NCI-H774 (cell line): Measurements from ENCODE around the gene ZC3H6.

Source experiments
- DNase-seq: peaks from one replicate; lab custom pipeline; 2025; lab: John Stamatoyannopoulos, UW

Gene ZC3H6, protein sequence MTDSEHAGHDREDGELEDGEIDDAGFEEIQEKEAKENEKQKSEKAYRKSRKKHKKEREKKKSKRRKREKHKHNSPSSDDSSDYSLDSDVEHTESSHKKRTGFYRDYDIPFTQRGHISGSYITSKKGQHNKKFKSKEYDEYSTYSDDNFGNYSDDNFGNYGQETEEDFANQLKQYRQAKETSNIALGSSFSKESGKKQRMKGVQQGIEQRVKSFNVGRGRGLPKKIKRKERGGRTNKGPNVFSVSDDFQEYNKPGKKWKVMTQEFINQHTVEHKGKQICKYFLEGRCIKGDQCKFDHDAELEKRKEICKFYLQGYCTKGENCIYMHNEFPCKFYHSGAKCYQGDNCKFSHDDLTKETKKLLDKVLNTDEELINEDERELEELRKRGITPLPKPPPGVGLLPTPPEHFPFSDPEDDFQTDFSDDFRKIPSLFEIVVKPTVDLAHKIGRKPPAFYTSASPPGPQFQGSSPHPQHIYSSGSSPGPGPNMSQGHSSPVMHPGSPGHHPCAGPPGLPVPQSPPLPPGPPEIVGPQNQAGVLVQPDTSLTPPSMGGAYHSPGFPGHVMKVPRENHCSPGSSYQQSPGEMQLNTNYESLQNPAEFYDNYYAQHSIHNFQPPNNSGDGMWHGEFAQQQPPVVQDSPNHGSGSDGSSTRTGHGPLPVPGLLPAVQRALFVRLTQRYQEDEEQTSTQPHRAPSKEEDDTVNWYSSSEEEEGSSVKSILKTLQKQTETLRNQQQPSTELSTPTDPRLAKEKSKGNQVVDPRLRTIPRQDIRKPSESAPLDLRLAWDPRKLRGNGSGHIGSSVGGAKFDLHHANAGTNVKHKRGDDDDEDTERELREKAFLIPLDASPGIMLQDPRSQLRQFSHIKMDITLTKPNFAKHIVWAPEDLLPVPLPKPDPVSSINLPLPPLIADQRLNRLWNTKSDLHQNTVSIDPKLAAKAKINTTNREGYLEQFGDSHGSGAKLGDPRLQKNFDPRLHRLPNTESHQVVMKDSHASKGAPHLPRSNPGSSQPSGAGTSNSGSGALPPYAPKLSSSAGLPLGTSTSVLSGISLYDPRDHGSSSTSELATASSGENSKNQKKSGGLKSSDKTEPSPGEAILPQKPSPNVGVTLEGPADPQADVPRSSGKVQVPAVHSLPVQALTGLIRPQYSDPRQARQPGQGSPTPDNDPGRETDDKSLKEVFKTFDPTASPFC

DNA sequence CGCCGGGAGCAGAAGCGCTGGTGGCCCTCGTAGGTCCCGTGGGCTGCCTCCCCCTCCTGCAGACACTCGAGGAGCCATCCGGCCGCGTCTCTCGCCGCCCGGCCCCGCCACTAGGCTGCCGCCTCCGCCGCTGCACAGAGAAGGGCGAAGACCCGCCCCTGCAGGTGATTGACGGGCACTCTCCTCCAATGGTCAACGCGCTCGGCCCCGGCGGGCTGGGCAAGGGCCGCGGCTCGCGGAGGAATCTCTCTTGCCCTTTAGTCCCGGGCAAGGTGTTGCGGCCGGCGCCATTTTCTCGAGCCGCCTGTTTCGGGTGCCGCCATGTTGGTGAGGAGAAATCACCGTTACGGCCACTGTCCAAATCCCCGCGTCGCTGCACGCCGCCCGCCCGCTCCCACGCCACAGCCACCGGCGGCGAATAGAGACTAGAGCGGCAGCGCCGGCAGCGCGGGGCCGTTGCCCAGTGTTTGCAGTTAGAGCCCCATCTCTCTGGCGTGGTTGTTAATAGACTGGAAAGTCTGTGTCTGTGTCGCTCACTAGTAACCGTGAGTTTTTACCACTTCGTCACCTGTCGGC lies at the start of gene ZC3H6:
Gene ZC3H6 (plus strand): TSS at position 287 of the 576 bp plus-strand sequence. CDS start 398 bp downstream, outside the sequence.
- DNase-seq = peak; percentile 97

- DNase-seq = no peak
These were observed 46.0 kb upstream of the ZC3H6 start for GRCh38 chr2:112229348-112229747.

- DNase-seq = no peak
These were observed 45.0 kb upstream of the ZC3H6 start for GRCh38 chr2:112230371-112230770.

DNA sequence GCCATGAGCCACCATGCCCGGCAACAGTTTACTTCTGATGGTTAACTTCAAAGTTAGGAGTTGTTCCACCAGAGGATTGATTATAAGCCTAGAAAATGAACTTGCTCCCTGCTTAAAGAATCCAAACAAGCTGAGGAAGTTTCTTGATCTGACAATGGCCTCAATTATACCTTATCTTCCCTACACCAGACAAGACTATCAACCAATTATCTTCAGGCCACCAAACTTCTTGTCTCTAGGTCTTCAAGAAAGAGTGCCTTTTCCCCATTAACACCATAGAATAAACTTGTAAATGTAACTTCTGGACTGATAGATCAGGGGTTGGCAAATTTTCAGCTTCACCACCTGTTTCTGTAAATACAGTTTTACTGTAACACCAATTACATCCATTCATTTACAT lies 35.5 kb upstream of the ZC3H6 start:
- DNase-seq = no peak

GRCh38 chr2:112242384-112242783 lies 33.0 kb upstream of the ZC3H6 start:
- no peak for DNase-seq

GRCh38 chr2:112243233-112243632 lies 32.2 kb upstream of the ZC3H6 start:
- DNase-seq = no peak

DNA sequence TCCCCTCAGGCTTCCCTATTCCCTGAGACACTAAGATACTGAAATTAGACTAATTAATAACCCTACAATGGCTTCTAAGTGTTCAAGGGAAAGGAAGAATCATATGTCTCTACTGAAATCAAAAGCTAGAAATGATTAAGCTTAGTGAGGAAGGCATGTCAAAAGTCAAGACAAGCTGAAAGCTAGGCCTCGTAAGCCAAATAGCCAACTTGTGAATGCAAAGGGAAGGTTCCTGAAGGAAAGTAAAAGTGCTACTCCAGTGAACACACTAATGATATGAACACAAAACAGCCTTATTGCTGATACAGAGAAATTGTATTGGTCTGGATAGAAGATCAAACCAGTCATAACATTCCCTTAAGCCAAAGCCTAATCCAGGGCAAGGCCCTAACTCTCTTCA lies 30.5 kb upstream of the ZC3H6 start:
- no peak for DNase-seq

GRCh38 chr2:112251271-112251670 lies 24.1 kb upstream of the ZC3H6 start:
- DNase-seq = no peak

- no peak for DNase-seq
These were observed 22.1 kb upstream of the ZC3H6 start for GRCh38 chr2:112253261-112253815.

- peak; percentile 91 for DNase-seq
These were observed 20.7 kb upstream of the ZC3H6 start, which contains the start of gene ZC3H8 for GRCh38 chr2:112254466-112255240. ZC3H8 (minus strand) TSS chr2:112255042; CDS start chr2:112254981, 61 bp downstream.

DNA sequence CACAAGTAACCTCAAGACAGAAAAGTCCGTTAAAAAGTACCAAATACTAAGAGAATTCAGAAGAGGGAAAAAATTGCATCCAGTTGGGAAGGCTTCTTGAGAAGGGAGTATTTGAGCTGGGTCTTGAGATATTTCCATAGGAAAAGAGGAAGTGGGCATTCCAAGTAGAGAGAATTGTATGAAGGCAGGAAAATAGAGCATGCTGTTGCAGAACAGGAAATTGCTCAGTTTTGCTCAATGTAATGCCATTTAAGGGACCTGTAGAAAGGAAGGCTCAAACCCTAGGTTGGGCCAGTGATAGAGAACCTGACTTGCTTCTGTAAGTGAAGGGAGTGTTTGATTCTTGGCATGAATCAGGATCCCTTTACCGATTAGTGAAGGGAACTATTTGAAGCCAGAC lies 19.5 kb upstream of the ZC3H6 start:
- DNase-seq = no peak

- DNase-seq = no peak
These were observed 18.7 kb upstream of the ZC3H6 start for GRCh38 chr2:112256654-112257053.

DNA sequence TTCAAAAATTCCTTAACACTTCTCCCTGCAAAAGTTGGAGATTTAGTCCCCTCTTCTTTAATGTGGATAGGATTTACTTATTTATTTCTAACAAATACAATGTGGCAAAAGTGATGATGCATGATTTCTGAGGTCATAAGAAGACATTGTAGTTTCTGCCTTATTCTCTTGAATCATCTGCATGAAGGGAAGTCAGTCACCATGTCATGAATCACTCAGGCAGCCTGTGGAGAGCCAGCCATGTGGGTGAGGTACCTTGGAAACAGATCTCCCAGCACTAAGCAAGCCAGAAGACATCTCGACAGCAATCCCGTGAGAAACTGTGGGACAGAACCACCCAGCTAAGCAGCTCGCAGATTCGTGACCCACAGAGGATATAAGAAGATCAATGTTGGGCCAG lies 17.8 kb upstream of the ZC3H6 start:
- no peak for DNase-seq

- peak; percentile 49 for DNase-seq
These were observed 15.7 kb upstream of the ZC3H6 start for GRCh38 chr2:112259509-112260294.

DNA sequence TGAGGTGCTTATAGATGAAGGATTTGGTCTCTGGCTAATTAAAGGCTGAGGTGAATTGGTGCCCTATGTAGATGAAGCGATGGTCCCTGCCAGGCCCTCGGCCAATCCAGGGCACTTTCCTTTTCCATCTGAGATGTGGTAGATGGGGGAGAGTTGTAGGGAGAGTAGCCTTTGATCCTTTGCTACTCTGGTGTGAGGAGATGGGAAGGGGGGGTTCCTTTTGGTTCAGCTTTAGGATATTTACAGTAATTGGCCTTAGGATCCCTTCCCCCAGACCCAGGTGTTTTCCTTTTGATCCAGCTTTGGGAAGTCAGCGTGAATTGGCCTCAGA lies 15.1 kb upstream of the ZC3H6 start:
- no peak for DNase-seq

DNA sequence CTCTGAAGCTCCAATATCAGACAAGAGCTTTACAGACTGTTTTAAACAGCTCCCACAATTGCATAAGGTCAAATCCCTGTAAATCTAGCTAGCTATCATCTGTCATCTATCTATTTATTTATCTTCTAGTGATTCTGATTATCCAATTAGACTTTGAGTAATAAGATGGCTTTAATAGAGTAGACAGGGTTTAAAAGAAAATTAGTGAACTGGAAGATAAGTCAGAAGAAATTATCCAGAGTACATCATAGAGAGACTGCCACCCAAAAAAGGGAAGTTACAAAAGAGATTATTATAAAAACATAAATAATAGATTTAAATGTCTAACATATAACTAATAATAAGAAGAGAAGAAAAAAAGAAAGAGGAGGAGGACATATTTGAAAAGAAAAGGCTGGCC lies 12.5 kb upstream of the ZC3H6 start:
- DNase-seq = no peak

DNA sequence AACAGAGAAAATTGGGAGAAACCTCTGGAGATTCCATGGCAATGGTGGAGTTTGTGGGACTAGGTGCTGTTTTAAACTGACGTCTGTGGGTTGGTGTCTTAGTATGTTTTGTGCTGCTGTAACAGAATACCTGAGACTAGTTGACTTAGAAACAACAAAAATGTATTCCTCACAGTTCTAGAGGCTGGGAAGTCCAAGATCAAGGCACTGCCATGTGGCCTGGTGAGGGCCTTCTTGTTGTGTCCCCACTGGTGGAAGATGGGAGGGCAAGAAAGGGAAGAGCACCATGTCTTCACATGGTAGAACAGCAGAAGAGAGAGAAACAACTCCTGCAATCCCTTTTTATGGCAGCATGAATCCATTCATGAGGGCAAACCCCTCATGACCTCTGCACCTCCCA lies 6.8 kb upstream of the ZC3H6 start:
- no peak for DNase-seq

DNA sequence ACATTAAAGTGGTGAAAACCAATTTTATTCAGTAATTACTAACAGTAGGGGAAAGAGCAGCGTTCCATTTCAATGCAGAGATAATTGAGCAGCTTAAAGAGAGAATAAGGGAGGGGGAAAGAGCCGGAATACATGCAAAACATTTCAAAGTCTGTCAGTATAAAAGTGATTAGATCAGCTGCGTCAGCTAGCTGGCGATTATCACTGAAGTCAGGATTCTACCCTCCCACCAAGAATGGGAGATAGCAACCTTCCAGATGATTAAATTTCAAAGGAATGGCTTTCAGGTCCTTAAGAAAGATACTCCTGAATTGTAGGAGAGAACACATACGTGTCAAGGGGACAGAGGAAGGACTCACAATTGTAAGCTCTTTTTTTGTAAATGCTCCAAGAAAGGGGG lies 2.7 kb upstream of the ZC3H6 start:
- no peak for DNase-seq

GRCh38 chr2:112273349-112273748 lies 2.0 kb upstream of the ZC3H6 start:
- DNase-seq = no peak
